Measurements from ENCODE around the gene BEND3. TPM values are rescaled to one million over a fixed set of nuclear protein-coding genes. Genes with fewer than 3 reads are reported as not detected.
"Not testable (repeated sequence)": the region's sequence is repeated elsewhere in the genome, so short reads cannot be mapped to it uniquely, and the experiment has no call there.

BEND3 gene
- total and polyA plus RNA-seq, 2 of the 8 experiments (the other 6 are each of a cell fraction or from before 2014, with no cell fraction given): 25.2 to 38.8 TPM

DNA sequence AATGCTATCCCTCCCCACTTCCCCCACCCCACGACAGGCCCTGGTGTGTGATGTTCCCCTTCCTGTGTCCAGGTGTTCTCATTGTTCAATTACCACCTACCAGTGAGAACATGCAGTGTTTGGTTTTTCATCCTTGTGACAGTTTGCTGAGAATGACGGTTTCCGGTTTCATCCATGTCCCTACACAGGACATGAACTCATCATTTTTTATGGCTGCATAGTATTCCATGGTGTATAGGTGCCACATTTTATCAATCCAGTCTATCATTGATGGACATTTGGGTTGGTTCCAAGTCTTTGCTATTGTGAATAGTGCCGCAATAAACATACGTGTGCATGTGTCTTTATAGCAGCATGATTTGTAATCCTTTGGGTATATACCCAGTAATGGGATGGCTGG lies 49.0 kb upstream of the BEND3 start:
- H2BK20ac ChIP-seq (ENCODE audit: low read length); H2BK5ac ChIP-seq (ENCODE audit: low read depth, low read length); FAIRE-seq; H3K27me3 ChIP-seq (replicated peaks in 1 of 4; ENCODE audit: control insufficient read depth in 3 of 4, extremely low read depth in 1 of 4, insufficient read depth in 3 of 4, low read length in 3 of 4); H3K79me2 ChIP-seq (ENCODE audit: control insufficient read depth in 1 of 2, insufficient read depth in 2 of 2, low read length in 2 of 2); H4K5ac ChIP-seq (ENCODE audit: insufficient read length, low read depth, low read length); H3K79me1 ChIP-seq (ENCODE audit: low read depth, low read length); H3K4me3 ChIP-seq (ENCODE audit: extremely low read depth in 1 of 4, insufficient read depth in 2 of 4, low read depth in 3 of 4, low read length in 4 of 4); CTCF ChIA-PET (ENCODE audit: partially characterized antibody); H2AK5ac ChIP-seq (ENCODE audit: low read depth, low read length); H3K23me2 ChIP-seq (ENCODE audit: low read depth, low read length); H2BK120ac ChIP-seq (replicated peaks; ENCODE audit: low read depth, low read length); H4K8ac ChIP-seq (ENCODE audit: extremely low read depth, insufficient read depth, low read length); H2BK15ac ChIP-seq (ENCODE audit: low read length); POLR2A ChIA-PET (ENCODE audit: partially characterized antibody); H3K4me1 ChIP-seq (replicated peaks in 1 of 4; ENCODE audit: control insufficient read depth in 3 of 4, insufficient read depth in 4 of 4, low read length in 3 of 4); H3K4ac ChIP-seq (replicated peaks; ENCODE audit: insufficient read length, low read depth, low read length); H3K9me3 ChIP-seq (ENCODE audit: insufficient read depth in 2 of 2, low read depth in 1 of 2, low read length in 1 of 2); H2BK12ac ChIP-seq (ENCODE audit: low read depth, low read length); H3K56ac ChIP-seq (replicated peaks; ENCODE audit: insufficient read length, low read depth, low read length); H3K27ac ChIP-seq (ENCODE audit: low read depth, low read length); H4K91ac ChIP-seq (replicated peaks; ENCODE audit: insufficient read length, low read length); H3K23ac ChIP-seq (ENCODE audit: insufficient read length); H2AFZ ChIP-seq (ENCODE audit: low read length); DNase-seq (ENCODE audit: low read depth in 1 of 2, low spot score in 2 of 2); H3K36me3 ChIP-seq (ENCODE audit: control insufficient read depth in 2 of 4, insufficient read depth in 4 of 4, low read length in 3 of 4); H3K18ac ChIP-seq (ENCODE audit: extremely low read depth, low read length); H3K14ac ChIP-seq (ENCODE audit: insufficient read length); H4K20me1 ChIP-seq (replicated peaks in 1 of 2; ENCODE audit: control insufficient read depth in 1 of 2, insufficient read depth in 2 of 2, low read length in 2 of 2); H3K4me2 ChIP-seq (ENCODE audit: insufficient read depth in 1 of 2, low read depth in 2 of 2, low read length in 2 of 2); H3K9ac ChIP-seq (replicated peaks in 1 of 4; ENCODE audit: extremely low read depth in 1 of 4, low read depth in 3 of 4, low read length in 3 of 4): not testable (repeated sequence)
- WGBS, 2 experiments (ENCODE audit: extremely low coverage in 1 of 2, insufficient coverage in 1 of 2, insufficient read length in 1 of 2, insufficient replicate concordance in 2 of 2, low coverage in 1 of 2, low lambda C conversion rate in 2 of 2, missing lambda C conversion rate in 1 of 2): 96% methylated on average over 4 of the region's 5 CpGs; no CpG with 5 or more reads in 1 of the 2 experiments
